GM20000 (cell line): ENCODE measurements around the gene ERMARD.

Experiments used
- DNase-seq: peaks from one replicate; pipeline ENCODE4 v3.0.0; 2012; ENCODE audit warnings: low spot score
- TF ChIP-seq, protein P1 (sequence below): IDR thresholded peaks from 2 replicates; pipeline ENCODE4 v1.5.1; 2012; ENCODE audit warnings: mild to moderate bottlenecking, control low read depth; ENCODE audit errors: extremely low read depth, missing control alignments

ERMARD gene

DNA sequence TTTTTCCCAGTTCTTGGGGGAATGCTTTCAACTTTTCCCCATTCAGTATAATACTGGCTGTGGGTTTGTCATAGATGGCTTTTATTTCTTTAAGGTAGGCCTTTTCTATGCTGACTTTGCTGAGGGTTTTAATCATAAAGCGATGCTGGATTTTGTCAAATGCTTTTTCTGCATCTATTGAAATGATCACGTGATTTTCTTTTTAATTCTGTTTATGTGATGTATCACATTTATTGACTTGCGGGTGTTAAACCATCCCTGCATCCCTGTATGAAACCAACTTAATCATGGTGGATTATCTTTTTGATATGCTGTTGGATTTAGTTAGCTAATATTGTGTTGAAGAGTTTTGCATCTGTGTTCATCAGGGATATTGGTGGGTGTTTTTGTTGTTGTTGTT, 65.6 kb downstream of the ERMARD start:
- TF ChIP-seq, protein P1, sequence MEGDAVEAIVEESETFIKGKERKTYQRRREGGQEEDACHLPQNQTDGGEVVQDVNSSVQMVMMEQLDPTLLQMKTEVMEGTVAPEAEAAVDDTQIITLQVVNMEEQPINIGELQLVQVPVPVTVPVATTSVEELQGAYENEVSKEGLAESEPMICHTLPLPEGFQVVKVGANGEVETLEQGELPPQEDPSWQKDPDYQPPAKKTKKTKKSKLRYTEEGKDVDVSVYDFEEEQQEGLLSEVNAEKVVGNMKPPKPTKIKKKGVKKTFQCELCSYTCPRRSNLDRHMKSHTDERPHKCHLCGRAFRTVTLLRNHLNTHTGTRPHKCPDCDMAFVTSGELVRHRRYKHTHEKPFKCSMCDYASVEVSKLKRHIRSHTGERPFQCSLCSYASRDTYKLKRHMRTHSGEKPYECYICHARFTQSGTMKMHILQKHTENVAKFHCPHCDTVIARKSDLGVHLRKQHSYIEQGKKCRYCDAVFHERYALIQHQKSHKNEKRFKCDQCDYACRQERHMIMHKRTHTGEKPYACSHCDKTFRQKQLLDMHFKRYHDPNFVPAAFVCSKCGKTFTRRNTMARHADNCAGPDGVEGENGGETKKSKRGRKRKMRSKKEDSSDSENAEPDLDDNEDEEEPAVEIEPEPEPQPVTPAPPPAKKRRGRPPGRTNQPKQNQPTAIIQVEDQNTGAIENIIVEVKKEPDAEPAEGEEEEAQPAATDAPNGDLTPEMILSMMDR, result no peak
- no peak for DNase-seq

- TF ChIP-seq, protein P1, result no peak
- DNase-seq, result no peak
These were observed 68.9 kb downstream of the ERMARD start for GRCh38 chr6:169820358-169820757.

DNA sequence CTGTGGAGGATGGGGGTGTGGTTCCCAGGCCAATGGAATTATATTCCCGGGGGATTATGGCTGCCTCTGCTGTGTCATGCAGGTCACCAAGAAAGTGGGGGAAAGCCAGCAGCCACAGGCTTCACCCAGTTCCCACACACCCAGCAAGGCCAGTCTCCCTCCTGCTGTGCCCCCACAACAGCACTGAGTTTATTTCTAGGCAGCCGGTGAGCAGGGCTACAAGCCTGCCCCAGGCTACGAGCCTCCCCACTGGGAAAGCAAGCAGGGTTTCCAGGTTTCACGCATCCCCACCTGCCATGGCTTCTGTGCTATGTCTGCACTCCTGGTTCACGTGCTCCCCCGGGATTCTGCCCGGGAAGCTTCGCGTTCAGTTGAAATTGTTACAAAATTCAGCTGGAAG, 72.6 kb downstream of the ERMARD start:
- no peak for DNase-seq
- TF ChIP-seq, protein P1, result no peak

GRCh38 chr6:169824848-169825557, 73.6 kb downstream of the ERMARD start:
- DNase-seq, result no peak
- TF ChIP-seq, protein P1, result no peak

GRCh38 chr6:169825558-169826225, 74.3 kb downstream of the ERMARD start:
- TF ChIP-seq, protein P1, result no peak

GRCh38 chr6:169826697-169827096, 75.3 kb downstream of the ERMARD start:
- TF ChIP-seq, protein P1, result no peak

More at GRCh38 chr6:169825558-169826225, 74.3 kb downstream of the ERMARD start:
- DNase-seq, result no peak

GRCh38 chr6:169827290-169827717, 75.9 kb downstream of the ERMARD start:
- no peak for DNase-seq

More at GRCh38 chr6:169826697-169827096, 75.3 kb downstream of the ERMARD start:
- DNase-seq, result no peak

More at GRCh38 chr6:169827290-169827717, 75.9 kb downstream of the ERMARD start:
- TF ChIP-seq, protein P1, result no peak
